Activated CD8-positive, alpha-beta T cell treated with anti-CD3 and anti-CD28 coated beads for 36 hours (primary cell): ENCODE measurements around the gene LRRN2. TPM values are rescaled to one million over a fixed set of nuclear protein-coding genes. Genes with fewer than 3 reads are reported as not detected.

Experiments used
- ATAC-seq: fragments of 200-7000 bp; cut with Tn5 transposase; one replicate; pipeline ENCODE4 v1.10.0; 2021; ENCODE audit warnings: mild to moderate bottlenecking, moderate library complexity
- CTCF ChIA-PET: fragments of 350-600 bp; sonication (Branson Sonifier 250); formaldehyde crosslinking; loops from one replicate; lab custom pipeline; 2021; ENCODE audit warnings: antibody characterized with exemption; lab: Charles Lee
- POLR2A ChIA-PET: fragments of 350-600 bp; sonication (Branson Sonifier 250); formaldehyde crosslinking; loops from one replicate; lab custom pipeline; 2021; ENCODE audit warnings: antibody characterized with exemption; lab: Charles Lee
- DNase-seq: peaks from one replicate; pipeline ENCODE4 v3.0.0-alpha.2; 2020
- H3K27ac Mint-ChIP-seq: one replicate; pipeline ENCODE4 v1.8.0; 2021; ENCODE audit warnings: mild to moderate bottlenecking, mixed read lengths
- H3K27me3 Mint-ChIP-seq: one replicate; pipeline ENCODE4 v1.8.0; 2021; ENCODE audit warnings: mixed read lengths
- H3K36me3 Mint-ChIP-seq: one replicate; pipeline ENCODE4 v1.8.0; 2021; ENCODE audit warnings: low read depth, mixed read lengths
- H3K4me1 Mint-ChIP-seq: one replicate; pipeline ENCODE4 v1.8.0; 2021; ENCODE audit warnings: low read depth, mixed read lengths
- H3K4me3 Mint-ChIP-seq: one replicate; pipeline ENCODE4 v1.8.0; 2021; ENCODE audit warnings: mild to moderate bottlenecking, moderate library complexity, mixed read lengths
- H3K9me3 Mint-ChIP-seq: one replicate; pipeline ENCODE4 v1.8.0; 2021; ENCODE audit warnings: mixed read lengths
- intact Hi-C: fragments of 100-400 bp; cut with micrococcal nuclease; formaldehyde crosslinking; loops from one replicate; pipeline ENCODE4 v1.10.0; 2022
- total RNA-seq, 2 experiments: library from RNA; stranded (reverse); gene quantifications; one replicate each; pipeline ENCODE4 v1.2.3, GENCODE V29; 2021
- TF ChIP-seq, protein P1 (sequence below): fragments of 200-600 bp; IDR thresholded peaks from one replicate; pipeline ENCODE4 v1.8.0; 2022; ENCODE audit warnings: antibody characterized with exemption, mild to moderate bottlenecking

The LRRN2 gene
- total RNA-seq, 2 experiments from 2014 or later: not detected

DNA sequence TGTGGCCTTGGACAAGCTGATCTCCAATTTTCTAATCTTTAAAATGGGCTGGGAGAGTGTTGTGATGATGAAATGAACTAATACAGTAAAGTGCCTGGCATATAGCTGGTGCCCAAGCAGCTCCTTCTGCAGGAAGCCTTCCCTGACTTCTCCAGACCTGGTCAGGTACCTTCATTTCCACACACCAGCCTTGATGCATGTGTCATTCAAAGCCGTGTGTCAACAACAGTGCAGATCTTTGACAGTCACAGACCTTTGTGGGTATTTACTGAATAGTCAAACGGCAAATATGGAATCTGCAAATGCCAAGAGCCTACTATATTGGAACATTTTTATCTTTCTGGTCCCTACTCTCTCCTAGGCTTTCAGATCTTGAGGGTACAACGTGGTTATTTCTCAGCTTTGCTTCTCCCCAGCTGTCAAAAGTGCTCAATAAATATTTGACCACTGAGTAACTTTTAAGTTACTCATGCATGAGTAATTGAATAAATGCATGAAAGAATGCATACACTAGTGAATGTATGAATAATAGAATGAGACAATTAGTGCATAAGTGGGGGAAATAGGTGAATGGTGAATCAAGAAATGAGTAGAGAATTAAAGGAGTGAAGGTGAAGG lies 94.0 kb downstream of the LRRN2 start:
- no peaks in the 10 kb centered on the region for H3K27me3 Mint-ChIP-seq
- no peaks in the 10 kb centered on the region for H3K36me3 Mint-ChIP-seq
- ChIA-PET POLR2A (no interaction called here), CTCF (interaction anchor here (0.7 kb wide), 2 partner anchors 172 to 200 kb away, joined by 3 read pairs; no protein-coding TSS in a partner anchor)
- no peak for ATAC-seq
- no peaks in the 10 kb centered on the region for H3K9me3 Mint-ChIP-seq
- no peaks in the 10 kb centered on the region for H3K4me1 Mint-ChIP-seq
- TF ChIP-seq, protein P1, sequence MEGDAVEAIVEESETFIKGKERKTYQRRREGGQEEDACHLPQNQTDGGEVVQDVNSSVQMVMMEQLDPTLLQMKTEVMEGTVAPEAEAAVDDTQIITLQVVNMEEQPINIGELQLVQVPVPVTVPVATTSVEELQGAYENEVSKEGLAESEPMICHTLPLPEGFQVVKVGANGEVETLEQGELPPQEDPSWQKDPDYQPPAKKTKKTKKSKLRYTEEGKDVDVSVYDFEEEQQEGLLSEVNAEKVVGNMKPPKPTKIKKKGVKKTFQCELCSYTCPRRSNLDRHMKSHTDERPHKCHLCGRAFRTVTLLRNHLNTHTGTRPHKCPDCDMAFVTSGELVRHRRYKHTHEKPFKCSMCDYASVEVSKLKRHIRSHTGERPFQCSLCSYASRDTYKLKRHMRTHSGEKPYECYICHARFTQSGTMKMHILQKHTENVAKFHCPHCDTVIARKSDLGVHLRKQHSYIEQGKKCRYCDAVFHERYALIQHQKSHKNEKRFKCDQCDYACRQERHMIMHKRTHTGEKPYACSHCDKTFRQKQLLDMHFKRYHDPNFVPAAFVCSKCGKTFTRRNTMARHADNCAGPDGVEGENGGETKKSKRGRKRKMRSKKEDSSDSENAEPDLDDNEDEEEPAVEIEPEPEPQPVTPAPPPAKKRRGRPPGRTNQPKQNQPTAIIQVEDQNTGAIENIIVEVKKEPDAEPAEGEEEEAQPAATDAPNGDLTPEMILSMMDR: no peak
- intact Hi-C loops: no loop called here
- no peak for DNase-seq
- no peak overlapping the region for H3K4me3 Mint-ChIP-seq
- no peak overlapping the region for H3K27ac Mint-ChIP-seq

DNA sequence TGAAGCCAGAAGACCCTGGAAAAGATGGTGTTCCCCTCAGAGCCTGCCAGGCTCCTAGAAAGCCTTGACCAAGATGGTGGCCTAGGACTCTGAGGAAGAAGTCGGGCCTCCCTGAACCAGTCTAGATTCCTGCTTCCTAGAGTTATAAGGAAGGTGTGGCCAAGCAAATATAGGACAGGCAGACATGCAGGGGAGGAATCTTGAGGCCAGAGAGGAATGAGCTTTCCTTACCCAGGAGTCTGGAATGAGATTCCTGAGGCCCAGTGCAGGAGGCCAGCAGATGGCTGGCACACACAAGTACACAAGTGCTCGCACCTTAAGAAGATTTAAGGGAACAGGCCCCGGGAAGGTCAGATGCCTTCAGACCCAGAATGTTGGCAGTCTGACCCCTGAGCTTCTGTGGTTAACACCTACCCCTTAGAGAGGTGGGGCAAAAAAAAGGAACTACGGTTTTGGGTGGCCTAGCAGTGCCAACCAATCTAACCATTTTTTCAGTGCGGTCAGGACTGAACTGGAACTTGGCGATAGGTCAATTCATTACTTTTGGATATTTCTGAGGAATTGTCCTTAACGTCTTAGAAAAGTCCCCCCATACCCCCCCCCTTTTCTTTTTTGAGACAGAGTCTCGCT lies 96.0 kb downstream of the LRRN2 start:
- Mint-ChIP-seq H3K4me1 (no peaks in the 10 kb centered on the region), H3K27me3 (no peaks in the 10 kb centered on the region), H3K36me3 (no peaks in the 10 kb centered on the region), H3K4me3 (no peak overlapping the region), H3K27ac (no peak overlapping the region), H3K9me3 (no peaks in the 10 kb centered on the region)
- CTCF ChIA-PET: interaction anchor here (0.8 to 1.7 kb wide), 3 partner anchors 24 to 353 kb away, joined by 3 to 7 read pairs (median 3); no protein-coding TSS in a partner anchor
- DNase-seq (no peak), ATAC-seq (no peak)
- intact Hi-C loops: no loop called here
- TF ChIP-seq, protein P1: no peak
- POLR2A ChIA-PET: no interaction called here

DNA sequence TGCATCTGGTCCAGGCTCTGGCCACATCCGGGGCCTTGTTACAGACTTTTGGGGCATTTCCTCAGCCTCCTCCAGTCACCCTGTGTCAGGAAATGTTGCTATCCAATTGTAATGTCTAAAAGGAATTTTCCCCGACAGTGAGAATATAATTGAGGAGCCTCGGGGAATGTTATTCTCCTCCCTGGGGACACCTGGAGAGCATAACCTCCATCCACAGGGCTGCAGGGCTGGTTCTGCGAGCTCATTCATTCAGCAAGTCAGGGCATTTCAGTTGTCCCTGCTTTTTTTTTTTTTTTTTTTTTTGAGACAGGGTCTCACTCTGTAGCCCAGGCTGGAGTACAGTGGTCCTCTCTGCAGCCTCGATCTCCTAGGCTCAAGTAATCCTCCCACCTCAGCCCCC lies 96.7 kb downstream of the LRRN2 start:
- ChIA-PET CTCF (interaction anchor here (0.8 to 1.7 kb wide), 4 partner anchors 23 to 353 kb away, joined by 3 to 9 read pairs (median 5); no protein-coding TSS in a partner anchor), POLR2A (interaction anchor here (0.7 kb wide), 1 partner anchor 189 kb away, joined by 3 read pairs; no protein-coding TSS in a partner anchor)
- intact Hi-C loops: no loop called here
- ATAC-seq (no peak), DNase-seq (no peak)
- Mint-ChIP-seq H3K27me3 (no peaks in the 10 kb centered on the region), H3K9me3 (no peaks in the 10 kb centered on the region), H3K4me3 (no peak overlapping the region), H3K27ac (no peak overlapping the region), H3K4me1 (no peaks in the 10 kb centered on the region), H3K36me3 (no peaks in the 10 kb centered on the region)
- TF ChIP-seq, protein P1: no peak

DNA sequence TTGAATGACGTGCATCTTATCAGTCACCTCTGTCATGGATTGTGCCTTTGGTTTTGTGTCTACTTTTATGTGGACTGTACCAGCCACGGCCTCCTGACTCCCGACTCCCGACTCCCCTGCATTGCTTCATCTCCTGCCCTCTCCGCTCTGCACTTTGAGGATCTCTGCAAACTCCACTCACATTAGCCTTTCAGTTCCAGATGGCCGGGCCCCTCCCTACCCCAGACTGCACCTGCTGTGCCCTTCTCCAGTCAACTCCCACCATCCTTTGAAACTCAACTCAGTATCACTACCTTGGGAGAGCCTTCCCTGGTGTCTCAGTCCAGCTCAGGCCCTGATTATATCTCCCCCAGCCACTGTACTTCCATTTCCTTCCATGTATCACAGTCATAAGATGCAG lies 97.9 kb downstream of the LRRN2 start:
- Mint-ChIP-seq H3K27ac (no peak overlapping the region), H3K27me3 (no peaks in the 10 kb centered on the region), H3K4me3 (no peak overlapping the region), H3K4me1 (no peaks in the 10 kb centered on the region), H3K36me3 (no peaks in the 10 kb centered on the region), H3K9me3 (no peaks in the 10 kb centered on the region)
- DNase-seq: no peak
- intact Hi-C loops: no loop called here
- TF ChIP-seq, protein P1: no peak
- ChIA-PET POLR2A (no interaction called here), CTCF (interaction anchor here (1.0 to 1.5 kb wide), 2 partner anchors 204 to 219 kb away, joined by 3 to 9 read pairs; no protein-coding TSS in a partner anchor)
- no peak for ATAC-seq
